ENCODE results near the gene PDZK1. TPM values are rescaled to one million over a fixed set of nuclear protein-coding genes. Genes with fewer than 3 reads are reported as not detected.
"Not testable (repeated sequence)": the region's sequence is repeated elsewhere in the genome, so short reads cannot be mapped to it uniquely, and the experiment has no call there.

Gene PDZK1
- total RNA-seq, 4 donors from 2014 or later, result 25.6 to 251 (median 205) TPM

- Histone ChIP-seq H3K4me1 (peaks cover 0 to 15% (median 0%) of the 10 kb centered on the region in 4 donors), H3K27me3 (no peaks in the 10 kb centered on the region), H3K36me3 (no peaks in the 10 kb centered on the region), H3K27ac (no peak overlapping the region), H3K9me3 (no peaks in the 10 kb centered on the region), H3K4me3 (no peak overlapping the region)
- TF ChIP-seq CTCF (IDR thresholded peaks at IDR 0.05) (no peak), POLR2A (IDR thresholded peaks at IDR 0.05) (no peak)
- no peak for DNase-seq
Observed at GRCh38 chr1:145688924-145689323, 18.2 kb downstream of the PDZK1 start.

GRCh38 chr1:145688328-145688727, 18.8 kb downstream of the PDZK1 start:
- H3K27me3 ChIP-seq, result no peaks in the 10 kb centered on the region
- H3K9me3 ChIP-seq, result no peaks in the 10 kb centered on the region
- no peaks in the 10 kb centered on the region for H3K36me3 ChIP-seq
- no peak overlapping the region for H3K27ac ChIP-seq
- TF ChIP-seq CTCF (IDR thresholded peaks at IDR 0.05), result no peak
- no peak for TF ChIP-seq POLR2A (IDR thresholded peaks at IDR 0.05)
- H3K4me3 ChIP-seq, result no peak overlapping the region
- peaks cover 0 to 15% (median 0%) of the 10 kb centered on the region in 4 donors for H3K4me1 ChIP-seq
- no peak for DNase-seq

- not testable (repeated sequence) for H3K36me3 ChIP-seq, H3K27me3 ChIP-seq, DNase-seq, H3K4me3 ChIP-seq, H3K27ac ChIP-seq, H3K9me3 ChIP-seq
- peaks cover 0 to 14% (median 0%) of the 10 kb centered on the region in 4 donors for H3K4me1 ChIP-seq
Observed at GRCh38 chr1:145686078-145686477, 21.1 kb downstream of the PDZK1 start.

- H3K4me3 ChIP-seq, H3K36me3 ChIP-seq, H3K27me3 ChIP-seq, H3K27ac ChIP-seq, H3K4me1 ChIP-seq, DNase-seq, H3K9me3 ChIP-seq: not testable (repeated sequence)
Observed at GRCh38 chr1:145684858-145685257, 22.3 kb downstream of the PDZK1 start.

GRCh38 chr1:145673217-145673616, 34.0 kb downstream of the PDZK1 start:
- not testable (repeated sequence) for H3K4me1 ChIP-seq, H3K27ac ChIP-seq, H3K4me3 ChIP-seq, H3K36me3 ChIP-seq, H3K9me3 ChIP-seq, DNase-seq, H3K27me3 ChIP-seq

GRCh38 chr1:145670995-145671745, 36.0 kb downstream of the PDZK1 start:
- H3K36me3 ChIP-seq, H3K4me3 ChIP-seq, H3K27ac ChIP-seq, DNase-seq, H3K27me3 ChIP-seq, H3K9me3 ChIP-seq, H3K4me1 ChIP-seq: not testable (repeated sequence)

- H3K4me1 ChIP-seq, H3K9me3 ChIP-seq, H3K27me3 ChIP-seq, H3K27ac ChIP-seq, H3K4me3 ChIP-seq, H3K36me3 ChIP-seq, DNase-seq: not testable (repeated sequence)
Observed at GRCh38 chr1:145665015-145665414, 42.2 kb downstream of the PDZK1 start.

- not testable (repeated sequence) for H3K27me3 ChIP-seq, DNase-seq, H3K4me3 ChIP-seq, H3K36me3 ChIP-seq, H3K27ac ChIP-seq, H3K9me3 ChIP-seq, H3K4me1 ChIP-seq
Observed at GRCh38 chr1:145662502-145662901, 44.7 kb downstream of the PDZK1 start.

GRCh38 chr1:145656245-145656943, 50.8 kb downstream of the PDZK1 start:
- H3K27me3 ChIP-seq, H3K4me1 ChIP-seq, H3K4me3 ChIP-seq, H3K27ac ChIP-seq, H3K9me3 ChIP-seq, DNase-seq, H3K36me3 ChIP-seq: not testable (repeated sequence)

- not testable (repeated sequence) for H3K9me3 ChIP-seq, H3K4me3 ChIP-seq, H3K4me1 ChIP-seq, H3K27me3 ChIP-seq, DNase-seq, H3K27ac ChIP-seq, H3K36me3 ChIP-seq
Observed at GRCh38 chr1:145643990-145644389, 63.2 kb downstream of the PDZK1 start.

GRCh38 chr1:145641886-145642285, 65.3 kb downstream of the PDZK1 start:
- H3K4me3 ChIP-seq, H3K27me3 ChIP-seq, H3K9me3 ChIP-seq, H3K36me3 ChIP-seq, H3K27ac ChIP-seq, H3K4me1 ChIP-seq, DNase-seq: not testable (repeated sequence)

- H3K4me1 ChIP-seq, H3K36me3 ChIP-seq, H3K4me3 ChIP-seq, DNase-seq, H3K9me3 ChIP-seq, H3K27me3 ChIP-seq, H3K27ac ChIP-seq: not testable (repeated sequence)
Observed at GRCh38 chr1:145636237-145636636, 70.9 kb downstream of the PDZK1 start.

- H3K27ac ChIP-seq, H3K36me3 ChIP-seq, H3K27me3 ChIP-seq, H3K9me3 ChIP-seq, H3K4me3 ChIP-seq, H3K4me1 ChIP-seq, DNase-seq: not testable (repeated sequence)
Observed at GRCh38 chr1:145622177-145622576, 85.0 kb downstream of the PDZK1 start.
